GM19193 (cell line): ENCODE data around the gene CFHR1.
"Not testable (repeated sequence)": the region's sequence is repeated elsewhere in the genome, so short reads cannot be mapped to it uniquely, and the experiment has no call there.

Experiments
- POLR2A ChIP-seq: IDR thresholded peaks from 4 replicates; pipeline ENCODE4 v1.6.1; 2011; ENCODE audit not compliant: insufficient read depth, insufficient read length; ENCODE audit errors: extremely low read depth

Gene CFHR1

DNA sequence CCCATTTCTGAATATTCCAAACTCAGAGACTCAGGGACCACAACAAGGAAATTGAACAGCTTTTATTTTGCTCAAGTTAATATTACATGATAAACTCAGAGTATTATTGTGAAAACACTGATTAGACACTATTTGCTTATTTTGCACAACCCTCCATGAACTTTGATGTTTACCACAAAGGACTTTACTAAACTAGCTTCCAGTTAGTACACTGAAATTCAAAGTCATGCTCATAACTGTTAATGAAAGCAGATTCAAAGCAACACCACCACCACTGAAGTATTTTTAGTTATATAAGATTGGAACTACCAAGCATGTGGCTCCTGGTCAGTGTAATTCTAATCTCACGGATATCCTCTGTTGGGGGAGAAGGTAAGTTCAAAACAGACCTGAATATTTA lies at the start of gene CFHR1:
TSS of gene CFHR1 (plus strand) at position 201 of the 400 bp plus-strand sequence. CDS start at position 315, 114 bp downstream.
- TF ChIP-seq POLR2A, result not testable (repeated sequence)

DNA sequence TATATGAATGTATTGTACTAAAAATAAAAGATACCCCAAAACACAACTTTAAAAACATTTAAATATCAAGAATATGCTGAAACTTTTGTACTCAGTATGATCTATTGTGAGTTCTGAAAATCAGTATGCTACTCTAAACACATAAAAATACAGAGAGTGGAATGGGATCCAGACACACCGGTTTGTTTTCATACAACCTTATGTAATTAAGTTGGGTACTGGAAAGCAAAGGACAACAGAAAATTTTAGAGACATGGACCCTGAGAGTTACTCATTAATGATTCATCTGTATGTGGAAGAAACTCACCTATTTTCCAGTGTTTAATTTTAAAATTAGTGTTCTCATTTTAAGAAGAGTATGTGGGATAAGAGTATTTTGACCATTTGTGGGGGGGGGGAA lies 45.8 kb upstream of the CFHR1 start:
- TF ChIP-seq POLR2A, result no peak

DNA sequence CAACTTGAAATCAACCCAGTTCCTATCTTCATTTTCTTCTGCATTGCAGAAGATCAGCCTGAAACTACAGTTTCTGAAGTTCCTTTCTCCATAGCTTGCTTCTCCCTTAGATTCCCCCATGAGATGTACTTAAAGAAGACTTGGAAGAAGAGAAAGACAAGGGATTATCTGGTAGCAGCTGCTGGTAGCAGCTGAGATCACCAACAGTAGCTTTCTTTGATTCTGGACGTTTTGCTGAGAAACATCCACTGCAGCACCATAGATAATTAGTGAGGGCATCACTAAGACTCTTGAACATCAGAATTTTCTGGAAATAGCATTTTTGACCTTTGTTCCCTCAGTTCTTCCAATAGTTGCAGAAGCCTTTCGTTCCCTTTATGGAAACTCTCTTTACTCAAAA lies 45.4 kb upstream of the CFHR1 start:
- TF ChIP-seq POLR2A, result no peak

DNA sequence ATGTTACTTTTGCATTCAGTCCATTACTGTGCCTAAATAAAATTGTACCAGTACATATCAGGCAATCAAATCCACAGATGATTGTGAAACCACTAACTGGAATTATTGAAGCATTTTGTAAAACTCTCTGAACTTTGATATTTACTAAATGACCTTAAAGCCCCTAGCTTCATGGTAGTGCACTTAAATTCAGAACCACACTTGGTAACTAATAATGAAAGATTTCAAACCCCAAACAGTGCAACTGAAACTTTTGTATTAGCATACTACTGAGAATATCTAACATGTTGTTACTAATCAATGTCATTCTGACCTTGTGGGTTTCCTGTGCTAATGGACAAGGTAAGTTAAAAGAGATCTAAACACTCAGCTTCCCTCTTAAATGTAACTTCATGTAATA lies 44.9 kb upstream of the CFHR1 start, which contains the start of gene CFHR3:
TSS of gene CFHR3 (plus strand) at position 238 of the 400 bp plus-strand sequence. CDS start at position 285, 47 bp downstream.
- TF ChIP-seq POLR2A, result no peak

DNA sequence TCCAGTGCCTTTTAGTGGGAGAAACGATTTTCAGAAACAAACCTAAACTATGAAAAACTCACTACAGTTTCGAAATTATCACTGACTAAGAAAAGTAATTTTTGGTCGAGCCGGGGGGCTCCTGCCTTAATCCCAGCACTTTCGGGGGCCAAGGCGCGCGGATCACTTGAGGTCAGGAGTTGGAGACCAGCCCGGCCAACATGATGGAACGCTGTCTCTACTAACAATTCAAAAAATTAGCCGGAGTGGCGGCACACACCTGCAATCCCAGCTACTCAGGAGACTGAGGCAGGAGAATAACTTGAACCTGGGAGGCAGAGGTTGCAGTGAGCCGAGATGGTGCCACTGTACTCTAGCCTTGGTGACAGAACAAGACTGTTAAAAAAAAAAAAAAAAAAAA lies 41.9 kb upstream of the CFHR1 start:
- TF ChIP-seq POLR2A, result no peak

DNA sequence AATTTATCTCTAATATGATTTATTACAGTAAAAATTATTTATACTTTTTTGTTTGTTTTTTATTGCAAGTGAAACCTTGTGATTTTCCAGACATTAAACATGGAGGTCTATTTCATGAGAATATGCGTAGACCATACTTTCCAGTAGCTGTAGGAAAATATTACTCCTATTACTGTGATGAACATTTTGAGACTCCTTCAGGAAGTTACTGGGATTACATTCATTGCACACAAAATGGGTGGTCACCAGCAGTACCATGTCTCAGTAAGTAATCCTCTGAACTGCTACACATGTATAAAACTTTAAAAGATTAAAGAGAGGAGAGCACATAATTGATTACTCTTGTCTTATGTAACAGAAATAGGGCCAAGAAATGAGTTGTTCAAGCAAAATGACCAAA lies 40.4 kb upstream of the CFHR1 start:
- TF ChIP-seq POLR2A, result no peak

DNA sequence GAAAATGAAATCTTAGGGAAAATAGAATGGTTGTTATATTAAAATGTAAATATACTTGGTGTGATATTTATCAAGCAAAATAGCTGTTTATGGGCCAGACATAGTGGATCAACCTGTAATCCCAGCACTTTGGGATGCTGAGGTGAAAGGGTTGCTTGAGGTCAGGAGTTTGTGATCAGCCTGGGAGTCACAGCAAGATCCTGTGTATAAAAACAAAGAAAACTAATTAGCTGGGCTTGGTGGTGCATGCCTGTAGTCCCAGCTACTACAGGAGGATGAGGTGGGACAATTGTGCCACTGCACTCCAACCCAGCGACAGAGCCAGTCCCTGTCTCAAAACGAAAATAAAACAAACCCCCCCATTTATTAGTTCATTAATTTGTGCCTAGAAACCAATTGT lies 21.6 kb upstream of the CFHR1 start:
- TF ChIP-seq POLR2A, result no peak

DNA sequence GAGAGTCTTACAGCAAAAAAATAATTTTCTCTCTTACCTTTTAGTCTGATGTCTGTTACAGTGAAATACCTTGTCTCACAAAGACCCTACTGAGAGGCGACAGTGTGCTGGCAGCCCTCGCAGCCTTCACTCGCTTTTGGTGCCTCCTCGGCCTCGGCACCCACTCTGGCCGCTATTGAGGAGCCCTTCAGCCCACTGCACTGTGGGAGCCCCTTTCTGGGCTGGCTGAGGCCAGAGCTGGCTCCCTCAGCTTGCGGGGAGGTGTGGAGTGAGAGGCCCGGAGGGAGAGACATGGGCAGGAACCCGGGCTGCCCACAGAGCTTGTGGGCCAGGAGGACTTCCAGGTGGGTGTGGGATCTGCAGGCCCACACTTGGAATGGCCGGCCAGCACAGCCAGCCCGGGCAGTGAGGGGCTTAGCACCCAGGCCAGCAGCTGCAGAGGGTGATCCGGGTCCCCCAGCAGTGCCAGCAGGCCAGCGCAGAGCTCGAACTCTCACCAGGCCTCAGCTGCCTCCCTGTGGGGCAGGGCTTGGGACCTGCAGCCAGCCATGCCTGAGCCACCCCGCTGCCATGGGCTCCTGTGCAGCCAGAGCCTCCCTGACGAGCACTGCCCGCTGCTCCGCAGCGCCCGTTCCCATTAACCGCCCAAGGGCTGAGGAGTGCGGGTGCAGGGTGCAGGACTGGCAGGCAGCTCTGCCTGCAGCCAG lies 10.8 kb upstream of the CFHR1 start:
- TF ChIP-seq POLR2A, result no peak

DNA sequence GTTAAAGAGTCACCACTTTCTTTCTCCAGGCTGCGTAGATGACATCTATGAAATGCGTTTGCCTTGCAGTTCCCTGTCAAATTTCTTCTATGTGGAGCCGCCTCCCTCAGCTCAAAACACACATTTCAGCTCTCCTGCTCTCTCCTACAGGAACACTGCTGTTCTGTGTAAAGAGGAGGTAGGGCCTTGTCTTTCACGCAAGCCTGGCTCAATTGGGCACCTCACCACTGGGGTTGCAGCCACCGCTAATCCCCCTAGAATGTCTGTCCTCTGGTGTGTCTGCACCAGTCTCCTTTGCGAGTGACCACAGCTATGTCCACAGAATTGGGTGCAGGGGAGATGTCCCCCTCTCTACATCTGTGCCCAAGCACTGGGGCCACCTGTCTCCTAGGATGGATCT lies 36.5 kb downstream of the CFHR1 start:
- TF ChIP-seq POLR2A, result no peak

DNA sequence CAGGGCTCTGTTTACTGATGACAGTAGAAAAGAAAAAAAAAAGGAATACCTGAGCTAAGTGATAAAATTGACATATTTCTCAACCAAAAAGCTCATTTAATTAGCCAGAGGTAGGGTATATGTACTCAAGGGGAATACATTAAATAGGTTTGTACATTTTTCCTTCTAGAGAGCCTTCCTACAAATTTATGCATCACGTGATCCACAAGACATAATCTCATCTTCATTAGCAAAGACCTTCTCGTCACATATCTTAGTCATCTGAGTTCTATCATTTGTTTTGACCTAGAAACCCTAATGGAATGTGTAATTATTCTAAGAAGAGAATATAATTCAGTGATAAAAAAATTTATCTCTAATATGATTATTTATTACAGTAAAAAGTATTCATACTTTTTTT lies 37.7 kb downstream of the CFHR1 start:
- no peak for TF ChIP-seq POLR2A

DNA sequence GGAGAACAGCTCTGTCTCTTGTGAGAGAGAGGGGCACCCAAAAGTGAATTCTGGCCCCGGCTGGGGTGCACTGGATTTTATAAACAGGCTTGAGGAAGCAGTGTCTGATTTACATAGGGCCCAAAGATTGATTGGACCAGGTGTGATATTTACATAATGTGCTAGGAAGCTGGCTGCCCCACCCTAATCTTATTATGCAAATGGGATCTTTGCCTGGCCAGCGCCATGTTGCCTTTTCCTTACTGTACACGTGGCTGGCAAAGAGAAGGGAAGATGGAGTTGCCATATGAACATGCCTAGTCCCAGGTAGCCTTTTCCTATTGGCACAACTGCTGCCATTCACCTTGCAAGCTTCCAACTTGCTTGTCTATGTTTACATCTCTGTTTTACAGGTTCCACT lies 39.3 kb downstream of the CFHR1 start:
- TF ChIP-seq POLR2A, result no peak

DNA sequence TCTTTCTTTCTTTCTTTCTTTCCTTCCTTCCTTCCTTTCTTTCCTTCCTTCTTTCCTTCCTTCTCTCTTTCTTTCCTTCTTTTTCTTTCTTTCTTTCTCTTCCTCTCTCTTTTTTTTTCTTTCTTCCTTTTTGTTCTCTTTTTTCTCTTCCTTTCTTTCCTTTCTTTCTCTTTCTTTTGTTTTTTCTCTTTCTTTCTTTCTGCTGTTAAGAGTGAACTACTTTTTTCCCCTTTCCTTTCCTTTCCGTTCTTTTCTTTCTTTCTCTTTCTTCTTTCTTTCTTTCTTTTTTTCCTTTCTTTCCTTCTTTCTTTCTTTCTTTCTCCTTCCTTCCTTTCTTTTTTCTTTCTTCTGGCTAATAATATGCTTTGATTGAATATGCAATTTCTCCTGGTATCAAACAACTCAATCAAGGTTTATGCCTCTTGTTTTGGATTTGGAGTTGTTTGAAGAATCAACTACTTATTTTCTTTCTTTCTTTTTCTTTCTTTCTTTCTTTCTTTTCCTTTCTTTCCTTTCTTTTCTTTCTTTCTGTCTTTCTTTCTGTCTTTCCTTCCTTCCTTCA lies 40.9 kb downstream of the CFHR1 start:
- TF ChIP-seq POLR2A, result no peak

DNA sequence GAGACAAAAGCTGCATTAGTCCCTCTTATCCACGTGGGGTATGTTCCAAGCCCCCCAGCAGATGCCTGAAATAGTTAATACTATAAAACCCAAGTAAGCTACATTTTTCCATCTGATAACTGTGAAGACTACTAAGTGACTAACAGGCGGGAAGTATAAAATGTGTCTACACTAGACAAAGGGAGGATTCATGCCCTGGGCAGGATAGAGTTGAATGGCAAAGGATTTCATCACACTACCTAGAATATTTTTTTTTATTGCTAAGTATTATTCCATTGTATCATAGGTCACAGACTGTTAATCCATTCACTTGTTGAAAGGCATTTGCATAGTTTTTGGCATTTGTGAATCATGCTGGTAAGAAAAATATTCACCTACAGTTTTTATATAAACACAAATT lies 41.9 kb downstream of the CFHR1 start:
- no peak for TF ChIP-seq POLR2A

DNA sequence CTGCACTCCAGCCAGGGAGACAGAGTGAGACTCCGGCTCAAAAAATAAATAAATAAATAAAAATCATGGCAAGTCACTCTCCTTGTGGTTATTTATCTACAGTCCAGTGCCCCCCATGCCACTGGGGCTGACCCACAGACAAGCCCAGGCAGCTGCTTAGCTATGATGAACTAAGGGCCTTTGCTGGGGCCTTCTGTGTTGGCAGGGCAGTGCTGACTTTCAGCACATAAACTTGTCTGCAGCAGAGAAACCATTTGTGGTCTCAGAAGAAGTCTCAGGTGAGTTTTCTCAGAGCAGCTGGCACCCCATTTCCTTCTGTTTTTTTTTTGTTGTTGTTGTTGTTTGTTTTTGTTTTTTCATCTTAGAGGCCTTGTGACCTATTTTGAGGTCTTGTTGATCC lies 47.4 kb downstream of the CFHR1 start:
- no peak for TF ChIP-seq POLR2A

DNA sequence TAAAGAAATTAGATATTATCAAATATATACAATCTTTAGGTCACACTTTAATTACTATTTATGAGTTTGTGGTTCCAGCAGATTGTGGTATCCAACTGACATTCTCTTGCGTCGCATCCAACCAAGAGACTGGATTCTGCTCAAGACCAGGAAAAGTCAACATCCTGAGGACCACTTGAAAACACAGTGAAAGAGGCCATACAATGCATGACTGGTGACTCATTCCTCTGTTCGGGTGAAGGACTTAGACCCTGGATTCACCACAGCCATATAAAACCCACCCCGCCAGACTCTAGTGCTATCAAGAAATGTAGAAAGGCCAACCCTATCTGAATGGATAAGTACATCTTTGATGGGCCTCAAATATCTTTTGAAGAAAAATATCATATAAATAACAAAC lies 53.9 kb downstream of the CFHR1 start:
- no peak for TF ChIP-seq POLR2A

DNA sequence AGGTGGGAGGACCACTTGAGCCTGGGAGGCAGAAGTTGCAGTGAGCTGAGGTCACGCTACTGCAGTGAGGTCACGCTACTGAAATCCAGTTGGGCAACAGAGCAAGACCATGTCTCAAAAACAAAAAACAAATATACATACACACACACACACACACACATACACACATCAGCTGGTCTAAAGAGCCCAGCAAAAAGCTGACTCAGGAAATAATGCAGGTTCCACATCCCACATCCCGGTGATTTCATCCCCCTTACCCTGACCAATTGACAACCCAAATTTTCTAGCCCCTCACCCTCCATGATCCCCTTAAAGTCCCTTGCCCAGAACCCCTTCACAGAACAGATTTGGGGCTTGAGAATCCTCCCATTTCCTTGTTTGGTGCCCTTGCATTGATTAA lies 56.4 kb downstream of the CFHR1 start:
- TF ChIP-seq POLR2A, result no peak

DNA sequence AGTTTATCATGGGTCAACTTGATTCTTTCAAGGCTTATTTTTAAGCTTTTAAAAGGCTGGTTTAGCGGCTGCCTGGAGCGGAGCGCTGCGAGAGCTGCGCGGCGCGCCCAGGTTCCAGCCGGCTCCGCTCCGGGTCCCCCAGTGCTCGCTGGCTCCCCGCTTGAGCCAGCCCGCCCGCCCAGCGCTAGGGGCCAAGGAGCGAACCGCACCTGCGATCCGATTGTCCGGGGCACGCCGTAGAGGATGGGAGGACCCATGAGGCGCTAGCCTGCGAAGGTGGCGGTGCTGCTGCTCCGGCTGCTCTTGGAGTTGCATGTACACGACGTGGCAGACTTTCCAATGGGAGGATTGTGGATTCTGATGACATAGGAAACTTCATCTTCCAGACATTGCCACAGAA lies 58.4 kb downstream of the CFHR1 start:
- TF ChIP-seq POLR2A, result no peak
